DOHH2 (cell line): ENCODE results near the gene SERPINI1.

Source experiments
- CTCF ChIP-seq: fragments of 200-600 bp; sonication (generic); IDR thresholded peaks from one replicate; pipeline ENCODE4 v1.5.1; 2014; ENCODE audit warnings: antibody characterized with exemption, mild to moderate bottlenecking, low read depth, low read length; ENCODE audit not compliant: poor library complexity, severe bottlenecking
- EZH2phosphoT487 ChIP-seq: fragments of 200-600 bp; sonication (generic); IDR thresholded peaks from 2 replicates; pipeline ENCODE4 v1.6.1; 2017; ENCODE audit warnings: borderline replicate concordance, mild to moderate bottlenecking, antibody characterized with exemption, low read length, moderate library complexity, mixed read lengths

GRCh38 chr3:167716920-167717319, 18.6 kb upstream of the SERPINI1 start:
- TF ChIP-seq CTCF (no peak), EZH2phosphoT487 (no peak)
